GM19463 (cell line): ENCODE results near the gene FRMPD1.

ENCODE experiments used
- ATAC-seq: cut with Tn5 transposase; IDR thresholded peaks from one replicate; pipeline ENCODE4 v1.9.1; 2021; ENCODE audit warnings: mild to moderate bottlenecking, moderate library complexity; ENCODE audit not compliant: unreplicated experiment

Gene FRMPD1

DNA sequence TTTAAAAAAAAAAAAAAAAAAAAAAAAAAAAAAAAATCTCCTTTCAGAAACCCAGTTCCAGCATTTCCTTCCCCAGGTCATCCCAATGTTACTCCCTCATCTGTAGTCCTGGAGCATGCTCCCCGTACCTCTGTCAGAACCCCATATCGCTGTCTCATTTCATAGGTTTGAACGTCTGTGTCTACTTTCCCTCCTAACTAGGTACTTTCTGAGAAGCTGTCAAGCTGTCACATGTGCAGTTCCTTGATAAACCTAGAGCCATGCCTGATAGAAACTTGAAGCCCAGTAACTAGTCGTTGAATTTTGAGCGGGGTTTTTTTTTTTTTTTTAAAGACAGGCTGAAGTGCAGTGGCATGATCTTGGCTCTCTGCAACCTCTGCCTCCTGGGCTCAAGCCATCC lies 118.6 kb downstream of the FRMPD1 start:
- no peak for ATAC-seq

DNA sequence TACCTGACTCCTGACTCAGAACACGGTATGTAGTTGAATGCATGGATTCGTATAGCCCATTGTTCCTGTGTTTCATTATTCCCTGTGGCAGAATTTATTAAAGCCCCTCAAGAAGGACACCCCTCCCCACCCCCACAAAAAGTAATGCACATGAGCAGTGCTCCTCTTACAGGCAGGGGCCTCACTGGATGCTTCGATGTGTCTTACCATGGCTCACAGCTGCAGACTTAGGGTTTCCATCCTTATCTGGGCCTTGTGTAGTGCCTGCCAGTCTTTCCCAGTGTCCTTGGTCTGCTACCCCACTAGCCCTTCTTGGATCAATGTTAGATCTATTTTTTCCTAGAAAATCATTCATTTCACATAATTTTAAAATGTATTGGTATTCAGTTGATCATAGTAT lies 119.2 kb downstream of the FRMPD1 start:
- no peak for ATAC-seq

DNA sequence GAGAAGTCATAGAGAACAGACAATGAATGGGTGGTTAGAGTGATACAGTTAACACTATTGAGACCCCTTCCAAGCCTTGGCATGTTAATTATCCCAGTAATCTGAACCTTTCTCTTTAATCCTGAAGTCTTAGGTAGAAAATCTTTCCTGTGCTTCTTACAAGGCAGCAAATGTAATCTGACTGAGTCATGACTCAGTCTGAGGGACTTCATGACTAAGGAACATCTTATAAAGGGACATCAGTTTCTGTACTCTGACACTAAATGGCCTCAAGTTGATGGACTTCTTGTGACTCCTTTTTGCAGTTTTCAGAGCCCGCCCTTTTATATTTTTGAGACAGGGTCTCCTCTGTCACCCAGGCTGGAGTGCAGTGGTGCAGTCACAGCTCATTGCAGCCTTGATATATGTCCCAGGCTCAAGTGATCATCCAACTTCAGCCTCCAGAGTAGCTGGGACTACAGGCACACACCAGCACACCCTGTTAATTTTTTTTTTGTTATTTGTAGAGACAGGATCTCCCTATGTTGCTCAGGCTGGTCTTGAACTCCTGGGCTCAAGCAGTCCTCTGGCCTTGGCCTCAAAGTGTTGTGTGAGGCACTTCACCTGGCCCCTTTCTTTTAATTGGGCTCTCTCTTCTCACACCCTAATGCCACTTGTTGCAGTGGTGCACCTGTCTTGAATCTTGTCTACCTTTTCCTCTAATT lies 124.6 kb downstream of the FRMPD1 start:
- ATAC-seq, result no peak

DNA sequence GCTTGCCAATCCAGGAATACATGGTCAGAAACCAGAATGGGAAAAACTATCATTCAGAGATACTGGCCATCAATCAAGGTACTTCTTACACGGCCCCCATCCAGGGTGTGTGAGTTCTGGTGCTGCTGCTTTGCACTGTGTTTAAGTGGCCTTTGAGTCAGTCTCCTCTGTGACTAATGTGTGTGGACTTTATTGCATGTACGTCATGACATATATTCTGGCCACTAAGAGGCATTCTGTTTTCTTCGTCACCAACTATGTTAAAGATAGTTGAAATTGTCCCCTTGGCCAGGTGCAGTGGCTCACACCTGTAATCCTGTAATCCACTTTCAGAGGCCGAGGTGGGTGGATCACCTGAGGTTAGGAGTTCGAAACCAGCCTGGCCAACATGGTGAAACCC lies 125.6 kb downstream of the FRMPD1 start:
- ATAC-seq, result no peak

DNA sequence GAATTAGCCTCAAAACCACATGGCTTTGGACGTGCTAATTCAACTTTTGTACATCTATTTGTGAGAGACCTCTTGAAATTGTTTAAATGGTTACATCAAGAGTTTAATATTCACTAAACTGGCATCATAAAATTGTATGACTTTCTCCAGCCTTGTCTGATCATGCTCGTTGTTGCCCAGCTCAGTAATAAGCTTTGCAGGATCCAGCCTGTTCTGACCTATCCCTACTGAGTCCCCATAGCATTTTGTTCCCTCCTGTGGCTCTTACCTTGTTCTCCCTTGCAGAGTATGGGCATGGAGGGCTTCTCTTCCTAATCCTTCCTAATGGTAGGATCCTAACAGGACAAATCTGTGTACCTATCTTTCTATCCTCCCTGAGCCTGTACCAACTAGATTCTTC lies 127.8 kb downstream of the FRMPD1 start:
- no peak for ATAC-seq

DNA sequence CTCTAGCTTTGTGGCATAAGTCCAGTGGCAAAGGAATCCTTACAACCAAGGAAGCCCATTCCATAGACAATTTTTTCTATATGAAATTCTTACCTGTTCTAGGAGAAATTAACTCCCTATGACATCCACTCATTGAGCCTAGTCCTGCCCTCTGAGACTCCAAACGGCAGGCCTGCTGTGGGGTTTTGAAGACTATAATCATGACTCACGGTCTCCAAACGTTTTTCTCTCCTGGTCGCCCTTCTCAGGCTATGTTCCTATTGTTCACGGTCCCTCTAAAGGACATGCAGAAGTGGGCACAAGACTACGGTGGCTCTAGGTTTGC lies 133.5 kb downstream of the FRMPD1 start:
- no peak for ATAC-seq

DNA sequence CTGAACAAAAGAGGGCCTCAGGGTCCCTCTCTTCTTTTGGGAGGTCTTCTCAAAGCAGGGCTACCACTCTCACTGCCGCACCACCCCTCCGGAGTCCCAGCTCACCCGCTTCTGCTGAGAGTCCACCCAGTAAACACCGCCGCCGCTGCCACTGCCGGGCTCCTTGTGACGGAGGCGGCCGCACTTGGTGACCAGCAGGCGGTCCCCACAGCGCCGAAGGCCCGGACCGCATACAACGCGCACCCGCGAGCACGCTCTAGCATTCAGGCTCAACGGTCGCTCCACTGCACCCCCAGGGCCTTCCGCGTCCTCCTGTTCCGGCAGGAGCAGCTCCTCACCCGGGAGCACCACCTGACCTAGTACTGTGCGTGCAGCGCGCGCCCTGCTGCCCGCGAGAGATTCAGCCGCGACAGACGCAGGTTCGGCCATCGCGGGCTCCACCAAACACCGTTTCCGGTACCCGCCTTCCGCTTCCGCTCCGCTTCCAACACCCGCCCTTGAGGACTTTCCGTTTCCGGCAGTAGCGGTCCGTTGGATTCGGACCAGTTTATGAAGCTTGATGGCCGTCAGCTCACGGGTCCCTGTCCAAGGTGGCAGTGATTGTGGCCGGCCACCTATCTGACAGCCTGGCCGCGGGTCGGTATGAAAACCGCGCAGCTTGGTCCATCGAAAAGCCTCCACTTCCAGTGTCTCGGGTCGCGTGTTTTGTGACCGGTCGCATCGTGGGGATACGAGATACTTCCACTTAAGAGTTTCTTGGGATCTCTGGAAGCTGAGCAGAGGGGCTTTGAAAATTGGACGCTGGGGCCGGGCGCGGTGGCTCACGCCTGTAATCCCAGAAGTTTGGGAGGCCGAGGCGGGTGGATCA lies 134.1 kb downstream of the FRMPD1 start, which contains the start of gene EXOSC3:
Gene EXOSC3 (minus strand): TSS at position 449 of the 868 bp plus-strand sequence. CDS start 20 bp downstream, at position 429.
- ATAC-seq, result peak; percentile 94

DNA sequence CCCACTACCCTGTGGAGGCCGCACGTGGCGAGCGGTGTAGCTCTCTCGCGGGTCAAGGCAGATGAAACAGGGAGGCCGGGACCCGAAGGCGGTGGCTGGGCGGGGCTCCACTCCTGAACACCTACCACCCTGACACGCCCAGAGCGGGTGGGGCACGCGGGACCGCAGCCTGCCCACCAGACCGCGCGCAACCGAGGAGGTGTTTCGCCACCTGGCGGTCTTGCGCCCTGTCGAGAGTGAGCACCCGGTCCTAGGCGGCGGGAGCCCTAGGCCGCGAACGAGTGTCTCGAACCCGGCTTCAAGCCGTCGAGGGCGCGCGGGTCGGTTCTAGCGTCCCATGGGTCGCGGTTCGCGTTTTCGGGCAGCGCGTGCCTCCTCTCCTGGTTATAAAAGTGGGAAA lies 136.3 kb downstream of the FRMPD1 start:
- no peak for ATAC-seq

DNA sequence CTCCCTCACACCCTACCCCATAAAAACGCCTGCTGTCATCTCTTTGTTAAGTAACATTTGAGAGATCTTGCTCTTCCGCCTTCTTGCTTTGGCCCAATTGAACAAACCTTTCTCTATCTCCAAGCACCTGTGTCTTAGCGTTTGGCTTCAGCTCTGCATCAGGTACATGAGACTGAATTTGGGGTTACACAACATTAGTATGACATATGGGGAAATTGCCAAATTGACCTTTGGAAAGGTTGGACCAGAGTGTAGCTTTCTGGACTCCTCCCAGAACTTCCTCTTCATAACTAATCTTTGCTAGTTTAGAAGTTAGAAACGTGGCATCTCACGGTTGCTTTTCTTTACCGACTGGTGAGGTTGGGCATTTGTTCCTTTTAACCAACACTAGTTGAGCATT lies 137.6 kb downstream of the FRMPD1 start:
- ATAC-seq, result no peak

DNA sequence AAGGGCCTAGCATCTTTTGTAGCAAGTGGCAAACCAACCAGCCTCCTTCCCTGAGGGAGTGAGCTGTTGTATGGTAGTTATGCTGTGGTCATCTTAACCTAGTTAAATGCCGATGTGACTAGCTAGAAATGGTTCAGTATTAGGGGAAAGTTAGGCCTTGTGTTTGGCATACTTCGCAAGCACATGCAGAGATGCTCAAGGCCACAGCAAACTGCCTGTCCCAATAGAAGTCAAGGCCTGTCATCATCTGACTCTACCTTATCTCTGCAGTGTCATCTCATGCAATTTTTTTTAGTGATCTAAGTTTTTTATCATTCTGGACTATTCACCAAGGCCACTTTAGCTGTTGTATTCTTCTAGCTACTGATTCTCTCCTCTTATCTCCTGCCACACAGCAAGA lies 139.3 kb downstream of the FRMPD1 start:
- no peak for ATAC-seq

DNA sequence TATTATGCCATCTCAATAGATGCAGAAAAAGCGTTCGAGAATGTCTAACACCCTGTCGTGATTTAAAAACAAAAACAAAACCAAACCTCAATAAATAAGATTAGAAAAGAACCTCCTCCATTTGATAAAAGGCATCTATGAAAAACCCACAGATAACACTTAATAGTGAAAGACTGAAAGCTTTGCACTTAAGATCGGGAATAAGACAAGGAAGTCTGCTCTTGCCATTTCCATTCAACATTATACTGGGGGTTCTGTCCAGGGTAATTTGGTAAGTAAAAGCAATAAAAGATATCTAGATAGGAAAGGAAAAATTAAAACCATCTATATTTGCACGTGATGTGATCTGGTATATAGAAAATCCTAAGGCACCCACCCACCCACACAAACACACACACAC lies 141.4 kb downstream of the FRMPD1 start:
- no peak for ATAC-seq

DNA sequence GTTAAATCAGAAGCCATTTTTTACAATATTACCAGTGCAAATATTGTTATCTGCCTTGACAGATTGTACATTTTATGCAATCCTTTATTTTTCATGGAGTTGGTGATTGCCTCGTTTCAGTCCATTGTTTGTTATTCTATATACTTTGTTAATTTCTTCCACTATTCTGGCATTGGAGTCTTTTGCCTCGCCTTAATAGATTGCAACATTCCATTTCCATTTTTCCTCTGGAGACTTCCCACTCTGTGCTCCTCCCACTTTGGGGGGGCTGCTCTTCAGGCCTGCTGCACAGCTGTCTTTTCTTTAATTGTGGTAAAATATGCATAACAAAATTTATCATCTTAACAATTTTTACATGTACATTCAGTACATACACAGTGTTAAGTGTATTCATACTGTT lies 145.5 kb downstream of the FRMPD1 start:
- no peak for ATAC-seq
